GM19043 (cell line): Measurements from ENCODE around the gene REPIN1.

Experiments
- ATAC-seq: cut with Tn5 transposase; IDR thresholded peaks from one replicate; pipeline ENCODE4 v1.9.1; 2021; ENCODE audit warnings: low read depth; ENCODE audit not compliant: unreplicated experiment

Gene REPIN1

DNA sequence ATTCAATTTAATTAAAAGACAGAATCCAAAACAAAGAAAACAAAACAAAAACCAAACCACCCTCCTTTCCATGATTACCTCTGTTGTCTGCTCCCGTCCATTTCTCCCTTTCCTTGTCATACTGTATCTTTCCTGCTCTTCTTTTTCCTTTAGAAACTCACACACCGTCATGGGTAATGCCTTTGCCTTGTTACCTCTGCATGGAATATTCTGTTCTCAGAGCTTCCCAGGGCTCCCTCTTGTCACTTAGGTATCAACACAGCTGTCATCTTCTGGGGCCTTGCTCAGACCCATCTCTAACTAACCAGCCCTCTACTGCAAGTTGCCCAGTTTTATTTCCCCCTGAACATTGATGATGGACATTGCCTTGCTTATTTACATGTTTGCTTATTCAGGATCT, 51.6 kb downstream of the REPIN1 start:
- ATAC-seq, result no peak

DNA sequence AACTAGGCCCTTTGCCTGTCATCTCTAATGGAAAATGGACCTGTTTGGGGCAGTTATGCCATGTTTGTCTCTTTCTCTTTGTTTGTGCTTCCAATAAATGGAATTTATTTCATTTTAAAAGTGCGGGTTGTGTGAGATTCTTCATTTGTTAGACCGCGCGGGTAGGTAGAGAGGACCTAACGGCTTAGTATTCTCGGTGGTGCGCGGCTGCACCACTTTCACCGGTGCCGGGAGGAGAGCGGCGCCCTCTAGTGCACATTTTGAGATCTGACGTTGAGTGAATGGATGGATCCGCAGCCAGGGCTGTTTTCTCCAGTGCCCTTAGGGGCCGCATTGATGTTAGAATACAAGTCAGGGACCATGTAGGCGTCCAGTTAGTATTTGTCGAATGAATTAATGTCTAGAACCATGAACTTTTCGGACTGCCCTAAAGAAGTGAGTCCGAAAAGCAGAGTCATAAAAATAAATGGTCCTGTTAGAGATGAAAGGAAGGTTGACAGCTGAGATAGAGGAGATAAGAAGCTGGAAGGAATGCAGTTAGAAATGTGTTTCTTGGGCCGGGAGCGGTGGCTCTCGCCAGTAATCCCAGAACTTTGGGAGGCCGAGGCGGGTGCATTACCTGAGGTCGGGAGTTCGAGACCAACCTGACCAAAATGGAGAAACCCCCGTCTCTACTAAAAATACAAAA, 52.5 kb downstream of the REPIN1 start:
- peak; percentile 99 for ATAC-seq

DNA sequence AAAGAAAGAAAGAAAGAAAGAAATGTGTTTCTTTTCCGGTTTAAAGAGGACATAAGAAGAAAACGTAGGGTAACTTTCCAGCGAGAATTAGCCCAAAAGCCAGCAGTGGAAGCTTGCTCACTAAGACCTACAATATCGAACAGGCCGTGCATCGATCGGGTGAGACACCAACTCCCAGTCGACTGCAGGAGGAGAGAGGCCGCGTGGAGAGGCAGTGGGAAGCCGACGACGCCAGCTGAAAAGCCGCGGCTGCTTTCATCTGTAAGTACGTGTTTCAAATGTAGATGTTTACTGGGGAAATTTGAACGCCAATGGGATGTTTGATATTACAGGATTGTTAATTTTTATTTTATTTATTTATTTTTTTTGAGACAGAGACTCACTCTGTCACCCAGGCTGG, 53.2 kb downstream of the REPIN1 start:
- no peak for ATAC-seq
